GM12801 (cell line): Measurements from ENCODE around the gene MDFIC.

Experiments
- CTCF ChIP-seq: IDR thresholded peaks from one replicate; pipeline ENCODE4 v1.5.1; 2011; ENCODE audit warnings: control low read depth; ENCODE audit not compliant: insufficient read length; ENCODE audit errors: extremely low read depth

Gene MDFIC

GRCh38 chr7:114928060-114928459 is 6.2 kb downstream of the MDFIC start:
- no peak for TF ChIP-seq CTCF

- no peak for TF ChIP-seq CTCF
Measured at GRCh38 chr7:114929570-114929969, 7.7 kb downstream of the MDFIC start.

- TF ChIP-seq CTCF, result no peak
Measured at GRCh38 chr7:114930107-114930661, 8.3 kb downstream of the MDFIC start.

- TF ChIP-seq CTCF, result no peak
Measured at GRCh38 chr7:114930829-114931655, 9.1 kb downstream of the MDFIC start.

GRCh38 chr7:114931656-114932011 is 9.7 kb downstream of the MDFIC start:
- no peak for TF ChIP-seq CTCF

- TF ChIP-seq CTCF, result no peak
Measured at GRCh38 chr7:114932991-114933390, 11.1 kb downstream of the MDFIC start.

- no peak for TF ChIP-seq CTCF
Measured at GRCh38 chr7:114933658-114934057, 11.8 kb downstream of the MDFIC start.
